ENCODE data around the gene SLC16A8. TPM values are rescaled to one million over a fixed set of nuclear protein-coding genes. Genes with fewer than 3 reads are reported as not detected.

The SLC16A8 gene
- total and polyA plus RNA-seq, 10 of the 15 experiments (the other 5 are each of a cell fraction or from before 2014, with no cell fraction given) = not detected

DNA sequence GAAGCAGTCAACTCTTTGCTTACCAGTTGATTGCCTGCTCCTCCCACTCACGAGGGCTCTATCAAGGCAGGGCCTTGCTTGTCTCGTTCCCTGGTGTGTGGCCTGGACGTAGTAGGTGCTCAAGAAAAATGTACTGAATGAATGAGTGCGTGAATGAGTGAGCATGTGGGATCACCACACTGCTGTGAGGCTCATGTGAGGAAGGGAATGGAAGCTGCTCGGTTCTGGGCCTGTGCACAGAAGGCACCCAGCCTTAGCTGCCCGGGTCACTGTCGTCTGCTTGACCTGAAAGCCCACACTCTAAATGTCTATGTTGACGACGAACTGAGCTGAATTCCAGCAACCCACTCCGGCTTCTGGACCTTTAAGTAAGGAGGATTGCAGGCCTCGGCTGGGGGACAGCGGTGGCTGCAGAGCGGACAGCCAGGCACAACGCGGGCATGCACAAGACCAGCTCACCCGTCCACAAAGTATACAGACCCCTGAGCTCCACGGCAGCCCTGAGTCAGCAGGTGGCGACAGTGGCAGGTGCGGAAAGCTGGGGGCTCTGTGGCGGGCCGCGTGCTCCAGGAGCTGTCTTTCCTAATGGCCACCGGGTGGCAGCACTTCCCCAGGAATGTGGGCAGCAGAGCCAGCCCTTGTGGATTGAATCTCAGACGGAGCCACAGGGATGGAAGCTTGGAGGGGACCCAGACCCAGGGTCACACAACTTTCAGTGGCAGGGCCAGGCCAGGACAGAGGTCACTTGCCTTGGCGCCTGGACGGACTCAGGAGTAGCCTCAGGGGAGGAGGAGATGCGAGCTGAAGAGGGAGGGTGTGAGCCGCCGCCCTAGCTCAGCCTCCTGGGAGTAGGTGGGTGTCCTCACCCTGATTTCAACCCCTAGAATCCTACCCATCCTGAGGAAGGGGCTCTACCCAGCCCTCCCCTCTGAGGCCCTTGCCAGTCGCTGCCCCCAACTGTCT, 31.8 kb downstream of the SLC16A8 start:
- POLR2A ChIA-PET = interaction anchor here (0.5 to 1.3 kb wide), 2 partner anchors 519 kb away, joined by 3 to 5 read pairs; no protein-coding TSS in a partner anchor
- Histone ChIP-seq H3K27ac (ENCODE audit: control insufficient read depth, insufficient read depth) (no peak overlapping the region), H3K9ac (ENCODE audit: control insufficient read depth, insufficient read depth, low read length) (no peak overlapping the region), H3K27me3 (replicated peaks in 1 of 2; ENCODE audit: control insufficient read depth in 2 of 2, insufficient read depth in 2 of 2, low read length in 1 of 2) (no peaks in the 10 kb centered on the region; a peak in 2 of 4 replicates), H3K4me3 (no peak overlapping the region), H3K4me1 (ENCODE audit: control insufficient read depth, insufficient read depth, low read length) (no peaks in the 10 kb centered on the region; the same call in 1 of the 2 replicates), H3K4me2 (ENCODE audit: control insufficient read depth, insufficient read depth) (no peak overlapping the region), H2AFZ (ENCODE audit: control insufficient read depth, low read depth, low read length) (peak overlapping the region; percentile 51), H3K79me2 (ENCODE audit: control insufficient read depth, insufficient read depth, low read length) (no peaks in the 10 kb centered on the region), H3K36me3 (ENCODE audit: control insufficient read depth in 2 of 2, insufficient read depth in 2 of 2, low read length in 1 of 2) (no peaks in the 10 kb centered on the region), H4K20me1 (ENCODE audit: control insufficient read depth, insufficient read depth) (no peaks in the 10 kb centered on the region), H3K9me3 (replicated peaks; ENCODE audit: control insufficient read depth, insufficient read depth, low read length) (no peaks in the 10 kb centered on the region)
- FAIRE-seq (peak; percentile 96), DNase-seq (ENCODE audit: low read depth, low spot score) (peak; percentile 30), ATAC-seq (peak; percentile 93)
- RAD21 ChIA-PET (ENCODE audit: unreplicated experiment) = interaction anchor here (0.5 to 2.7 kb wide), 37 partner anchors 14 to 717 kb away, joined by 3 to 49 read pairs (median 3); partner anchors contain the start of genes C22orf23, DMC1, GTPBP1 and POLR2F
- CTCF ChIA-PET = interaction anchor here (0.6 to 5.6 kb wide), 69 partner anchors 8 to 951 kb away, joined by 3 to 75 read pairs (median 4); partner anchors contain the start of genes BAIAP2L2 and DMC1
- BruUV-seq (replicated peaks) = no TSS peak
- intact Hi-C loops (cut with micrococcal nuclease; ENCODE audit: unreplicated experiment) = loop anchor here (1.0 to 10.0 kb wide), 5 partner anchors 50 to 629 kb away; partner anchors contain the start of gene TOMM22
- SMC1A ChIA-PET (ENCODE audit: uncharacterized antibody, unreplicated experiment) = interaction anchor here (0.5 to 2.3 kb wide), 27 partner anchors 9 to 651 kb away, joined by 3 to 22 read pairs (median 3); partner anchors contain the start of genes DMC1 and TOMM22
- 25% methylated on average over 29 of the region's 30 CpGs for WGBS (ENCODE audit: insufficient coverage, insufficient replicate concordance, low lambda C conversion rate, missing lambda C conversion rate)
- in situ Hi-C loops (cut with MboI) = loop anchor here (5.0 kb wide), 1 partner anchor 520 kb away; the partner anchor contains the start of gene DMC1
- no peak for TF ChIP-seq HCFC1 (IDR thresholded peaks at IDR 0.05; ENCODE audit: low read length)
- no peak for TF ChIP-seq NFYB (IDR thresholded peaks at IDR 0.05; ENCODE audit: insufficient read depth, low read depth, low read length)
- TF ChIP-seq RAD21 (IDR thresholded peaks at IDR 0.05; ENCODE audit: insufficient read depth, low read depth, low read length) = peak; percentile 89
- no peak for TF ChIP-seq IKZF2 (IDR thresholded peaks at IDR 0.05)
- TF ChIP-seq TARDBP (IDR thresholded peaks at IDR 0.05; ENCODE audit: borderline replicate concordance) = no peak
- TF ChIP-seq BHLHE40 (IDR thresholded peaks at IDR 0.05; ENCODE audit: borderline replicate concordance in 1 of 2, low read depth in 2 of 2, low read length in 1 of 2) = peak; percentile 33 to 73; a peak in 1 of 4 replicates
- no peak for TF ChIP-seq MYB (IDR thresholded peaks at IDR 0.05; ENCODE audit: borderline replicate concordance, low read depth, low read length)
- no peak for TF ChIP-seq ZNF217 (IDR thresholded peaks at IDR 0.05)
- 0 out of 2 replicates have a peak, but pooled peaks have one; percentile 50 for TF ChIP-seq TCF3 (IDR thresholded peaks at IDR 0.05; ENCODE audit: borderline replicate concordance, insufficient read depth, low read depth, low read length)
- peak; percentile 39; the same call in 1 of the 2 replicates for TF ChIP-seq TCF12 (IDR thresholded peaks at IDR 0.05; ENCODE audit: low read depth, low read length)
- no peak for TF ChIP-seq BACH1 (IDR thresholded peaks at IDR 0.05; ENCODE audit: borderline replicate concordance)
- TF ChIP-seq EED (IDR thresholded peaks at IDR 0.05; ENCODE audit: low read depth) = no peak
- TF ChIP-seq ZNF384 (IDR thresholded peaks at IDR 0.05; ENCODE audit: borderline replicate concordance, low read depth, low read length) = no peak
- no peak for TF ChIP-seq GABPA (IDR thresholded peaks at IDR 0.05; ENCODE audit: low read depth)
- TF ChIP-seq NR2F1 (conservative IDR thresholded peaks at IDR 0.05) = no peak
- TF ChIP-seq YY1 (IDR thresholded peaks at IDR 0.05; ENCODE audit: low read depth, low read length) = peak; percentile 71
- TF ChIP-seq, protein P1, sequence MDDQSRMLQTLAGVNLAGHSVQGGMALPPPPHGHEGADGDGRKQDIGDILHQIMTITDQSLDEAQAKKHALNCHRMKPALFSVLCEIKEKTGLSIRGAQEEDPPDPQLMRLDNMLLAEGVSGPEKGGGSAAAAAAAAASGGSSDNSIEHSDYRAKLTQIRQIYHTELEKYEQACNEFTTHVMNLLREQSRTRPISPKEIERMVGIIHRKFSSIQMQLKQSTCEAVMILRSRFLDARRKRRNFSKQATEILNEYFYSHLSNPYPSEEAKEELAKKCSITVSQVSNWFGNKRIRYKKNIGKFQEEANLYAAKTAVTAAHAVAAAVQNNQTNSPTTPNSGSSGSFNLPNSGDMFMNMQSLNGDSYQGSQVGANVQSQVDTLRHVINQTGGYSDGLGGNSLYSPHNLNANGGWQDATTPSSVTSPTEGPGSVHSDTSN (IDR thresholded peaks at IDR 0.05; ENCODE audit: insufficient replicate concordance, low read depth, low read length) = no peak
- TF ChIP-seq POU2F2 (IDR thresholded peaks at IDR 0.05; ENCODE audit: borderline replicate concordance, low read depth, low read length) = 0 out of 3 replicates have a peak, but pooled peaks have one; percentile 18
- peak; percentile 68 for TF ChIP-seq KLF5 (IDR thresholded peaks at IDR 0.05; ENCODE audit: partially characterized antibody)
- TF ChIP-seq SIX5 (IDR thresholded peaks at IDR 0.05; ENCODE audit: low read depth, low read length, severe bottlenecking) = no peak
- no peak for TF ChIP-seq SMAD5 (IDR thresholded peaks at IDR 0.05; ENCODE audit: low read depth)
- TF ChIP-seq SMC3 (IDR thresholded peaks at IDR 0.05; ENCODE audit: borderline replicate concordance, low read length) = peak; percentile 89
- TF ChIP-seq HDAC6 (IDR thresholded peaks at IDR 0.05; ENCODE audit: unreplicated experiment) = no peak

Data from GM12878 (cell line).